Thymus (tissue), 11 donors: ENCODE data around the gene MFNG. TPM values are rescaled to one million over a fixed set of nuclear protein-coding genes. Genes with fewer than 3 reads are reported as not detected.

Experiments
- DNase-seq, 9 donors: peaks; one replicate each; pipeline ENCODE4 v3.0.0-alpha.2; 2013; ENCODE audit warnings: low spot score in 9 of 9, low read depth in 6 of 9, missing footprints in 1 of 9
- H3K27ac ChIP-seq, 2 donors: one replicate each; pipeline ENCODE4 v1.5.1; 2013; ENCODE audit warnings: control low read depth in 1 of 2, low read depth in 1 of 2, low read length in 1 of 2, mild to moderate bottlenecking in 1 of 2, moderate library complexity in 1 of 2
- H3K27me3 ChIP-seq, 2 donors: one replicate each; pipeline ENCODE4 v1.5.1; 2013; ENCODE audit warnings: low read length in 1 of 2; ENCODE audit not compliant: control insufficient read depth in 2 of 2, insufficient read depth in 1 of 2
- H3K36me3 ChIP-seq, 2 donors: one replicate each; pipeline ENCODE4 v1.5.1; 2013; ENCODE audit warnings: low read length in 1 of 2, mild to moderate bottlenecking in 1 of 2, moderate library complexity in 1 of 2; ENCODE audit not compliant: control insufficient read depth in 2 of 2, insufficient read depth in 2 of 2
- H3K4me1 ChIP-seq, 2 donors: one replicate each; pipeline ENCODE4 v1.5.1; 2013; ENCODE audit warnings: low read length in 2 of 2; ENCODE audit not compliant: control insufficient read depth in 2 of 2, insufficient read depth in 2 of 2
- H3K4me3 ChIP-seq, 2 donors: one replicate each; pipeline ENCODE4 v1.5.1; 2013; ENCODE audit warnings: low read length in 2 of 2, control low read depth in 1 of 2, mild to moderate bottlenecking in 1 of 2
- H3K9me3 ChIP-seq, 2 donors: one replicate each; pipeline ENCODE4 v1.5.1; 2013; ENCODE audit warnings: low read length in 1 of 2, mild to moderate bottlenecking in 1 of 2; ENCODE audit not compliant: control insufficient read depth in 2 of 2, insufficient read depth in 1 of 2
- WGBS: extraction: QIAGEN DNeasy Blood & Tissue Kit; methylation state at CpG from one replicate; pipeline ENCODE4 v1.1.7; 2013; 5-methylcytosine and 5-hydroxymethylcytosine counted together
- polyA plus RNA-seq: library from polyadenylated mRNA; stranded (reverse); fragments of 200-250 nt; gene quantifications from one replicate; pipeline ENCODE4 v1.2.3, GENCODE V29; 2013
- total RNA-seq: library from RNA; stranded (reverse); fragments of 120-200 nt; gene quantifications from one replicate; pipeline ENCODE4 v1.2.4, GENCODE V29; 2013
- donor health status: healthy.

Gene MFNG
- total and polyA plus RNA-seq, 2 donors, result 27.7 to 56.4 TPM

DNA sequence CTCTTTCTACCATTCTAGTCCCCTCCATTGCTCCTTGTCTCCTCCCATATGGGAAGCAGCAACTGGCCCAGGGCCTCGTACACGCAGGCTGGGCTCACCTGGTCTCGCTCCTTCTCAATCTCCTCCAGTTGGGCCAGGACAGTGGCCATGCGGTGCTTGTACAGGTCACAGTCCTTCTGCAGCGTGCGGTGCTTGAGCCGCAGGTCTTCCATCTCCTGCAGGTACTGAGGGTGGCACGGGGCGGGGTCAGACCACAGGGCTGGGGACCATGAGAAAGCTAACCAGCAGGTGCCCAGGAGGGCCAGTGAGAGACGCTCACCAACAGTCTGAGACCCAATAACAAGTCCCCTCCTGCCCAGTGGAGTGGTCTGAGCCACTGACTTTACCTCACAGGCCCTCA is 21.5 kb upstream of the MFNG start:
- Histone ChIP-seq H3K27me3 (peaks cover 0 to 9% of the 10 kb centered on the region in 2 donors), H3K4me3 (no peak overlapping the region), H3K9me3 (no peaks in the 10 kb centered on the region), H3K27ac (no peak overlapping the region), H3K36me3 (no peaks in the 10 kb centered on the region), H3K4me1 (no peaks in the 10 kb centered on the region)
- whole genome bisulfite sequencing, result 99% methylated on average over 10 of the region's 10 CpGs
- DNase-seq, result no peak

- Histone ChIP-seq H3K36me3 (no peaks in the 10 kb centered on the region), H3K4me1 (peaks cover 0 to 15% of the 10 kb centered on the region in 2 donors), H3K9me3 (no peaks in the 10 kb centered on the region), H3K4me3 (no peak overlapping the region), H3K27ac (no peak overlapping the region), H3K27me3 (peaks cover 0 to 3% of the 10 kb centered on the region in 2 donors)
- WGBS, result 94% methylated on average over 14 of the region's 14 CpGs
- no peak for DNase-seq
These were observed 19.8 kb upstream of the MFNG start for GRCh38 chr22:37505989-37506388.

DNA sequence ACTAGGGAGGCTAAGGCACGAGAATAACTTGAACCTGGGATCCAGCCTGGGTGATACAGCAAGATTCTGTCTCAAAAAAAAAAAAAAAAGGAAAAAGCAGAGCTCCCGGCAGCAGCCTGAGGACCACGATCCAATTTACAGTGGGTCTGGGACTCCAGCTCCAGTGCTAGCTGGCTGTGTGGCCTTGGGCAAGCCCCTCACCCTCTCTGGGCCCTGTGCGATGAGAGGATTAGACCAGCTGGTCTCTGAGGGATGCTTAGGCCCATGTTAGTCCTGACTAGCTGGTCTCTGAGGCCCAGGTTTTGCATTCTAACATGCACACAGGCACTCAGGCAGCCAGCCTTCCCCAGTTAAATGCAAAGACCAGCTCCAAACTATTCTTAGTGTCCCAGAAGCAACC is 19.4 kb upstream of the MFNG start:
- WGBS, result 96% methylated on average over 4 of the region's 4 CpGs
- H3K4me3 ChIP-seq, result no peak overlapping the region
- H3K36me3 ChIP-seq, result no peaks in the 10 kb centered on the region
- H3K27ac ChIP-seq, result no peak overlapping the region
- peaks cover 0 to 7% of the 10 kb centered on the region in 2 donors for H3K27me3 ChIP-seq
- peaks cover 0 to 16% of the 10 kb centered on the region in 2 donors for H3K4me1 ChIP-seq
- DNase-seq, result no peak
- H3K9me3 ChIP-seq, result no peaks in the 10 kb centered on the region

DNA sequence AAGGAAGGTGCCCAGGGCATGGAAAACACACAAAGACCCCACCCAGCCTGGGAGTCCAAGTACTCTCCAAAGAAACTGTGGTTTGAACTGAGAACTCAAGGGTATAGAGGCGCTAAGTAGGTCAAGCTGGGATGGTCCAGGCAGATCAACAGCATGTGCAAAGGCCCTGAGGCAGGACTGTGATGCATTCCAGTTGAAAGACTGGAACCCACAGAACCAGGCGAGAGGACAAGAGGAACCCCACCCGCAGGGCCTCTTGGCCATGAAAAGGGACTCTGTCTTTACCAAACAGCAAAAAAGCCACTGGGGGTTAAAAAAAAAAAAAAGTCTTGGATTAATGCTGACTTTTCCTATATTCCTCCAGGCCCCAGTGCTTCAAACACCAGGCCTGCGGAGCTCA is 18.8 kb upstream of the MFNG start:
- H3K4me1 ChIP-seq, result peaks cover 0 to 16% of the 10 kb centered on the region in 2 donors
- no peak overlapping the region for H3K27ac ChIP-seq
- H3K4me3 ChIP-seq, result no peak overlapping the region
- H3K9me3 ChIP-seq, result no peaks in the 10 kb centered on the region
- no peaks in the 10 kb centered on the region for H3K36me3 ChIP-seq
- DNase-seq, result no peak
- H3K27me3 ChIP-seq, result peaks cover 0 to 12% of the 10 kb centered on the region in 2 donors
- WGBS, result 98% methylated on average over 4 of the region's 4 CpGs

DNA sequence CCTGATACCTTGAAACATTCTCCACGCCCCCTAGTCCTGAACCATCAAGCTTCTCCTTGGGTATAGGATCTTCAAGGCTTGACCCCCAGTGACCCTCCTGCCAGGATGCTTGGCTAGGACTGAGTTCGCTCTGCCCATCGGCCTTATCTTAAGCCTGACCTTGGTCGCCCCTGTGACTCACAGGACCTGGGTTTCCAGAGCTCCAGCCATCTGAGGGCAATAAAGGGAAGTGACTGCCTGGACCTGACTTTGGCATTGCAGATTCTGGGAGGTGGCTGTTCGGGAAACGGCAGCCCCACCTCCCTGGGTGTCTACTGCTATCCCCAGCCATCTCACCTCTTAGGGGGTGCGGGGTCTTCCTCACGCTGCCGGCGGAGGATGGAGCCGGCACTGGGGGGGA is 17.7 kb upstream of the MFNG start:
- 93% methylated on average over 11 of the region's 11 CpGs for WGBS
- peaks cover 0 to 18% of the 10 kb centered on the region in 2 donors for H3K27me3 ChIP-seq
- no peak for DNase-seq
- no peaks in the 10 kb centered on the region for H3K9me3 ChIP-seq
- H3K27ac ChIP-seq, result no peak overlapping the region
- H3K36me3 ChIP-seq, result no peaks in the 10 kb centered on the region
- H3K4me1 ChIP-seq, result peaks cover 0 to 16% of the 10 kb centered on the region in 2 donors
- no peak overlapping the region for H3K4me3 ChIP-seq

GRCh38 chr22:37503183-37503683 is 17.0 kb upstream of the MFNG start:
- no peak overlapping the region for H3K27ac ChIP-seq
- 95% methylated on average over 3 of the region's 3 CpGs for WGBS
- DNase-seq, result no peak
- H3K27me3 ChIP-seq, result peaks cover 0 to 18% of the 10 kb centered on the region in 2 donors
- peaks cover 0 to 3% of the 10 kb centered on the region in 2 donors for H3K9me3 ChIP-seq
- H3K4me1 ChIP-seq, result peaks cover 0 to 16% of the 10 kb centered on the region in 2 donors
- no peak overlapping the region for H3K4me3 ChIP-seq
- no peaks in the 10 kb centered on the region for H3K36me3 ChIP-seq

GRCh38 chr22:37502342-37503182 is 16.4 kb upstream of the MFNG start:
- peaks cover 0 to 3% of the 10 kb centered on the region in 2 donors for H3K9me3 ChIP-seq
- H3K4me1 ChIP-seq, result peaks cover 0 to 16% of the 10 kb centered on the region in 2 donors
- DNase-seq, result peak in 1 of 9 donors; percentile 38
- H3K4me3 ChIP-seq, result no peak overlapping the region
- peak overlapping the region in 1 of 2 donors; percentile 18 for H3K27ac ChIP-seq
- peaks cover 0 to 18% of the 10 kb centered on the region in 2 donors for H3K27me3 ChIP-seq
- 69% methylated on average over 16 of the region's 16 CpGs for WGBS
- no peaks in the 10 kb centered on the region for H3K36me3 ChIP-seq

DNA sequence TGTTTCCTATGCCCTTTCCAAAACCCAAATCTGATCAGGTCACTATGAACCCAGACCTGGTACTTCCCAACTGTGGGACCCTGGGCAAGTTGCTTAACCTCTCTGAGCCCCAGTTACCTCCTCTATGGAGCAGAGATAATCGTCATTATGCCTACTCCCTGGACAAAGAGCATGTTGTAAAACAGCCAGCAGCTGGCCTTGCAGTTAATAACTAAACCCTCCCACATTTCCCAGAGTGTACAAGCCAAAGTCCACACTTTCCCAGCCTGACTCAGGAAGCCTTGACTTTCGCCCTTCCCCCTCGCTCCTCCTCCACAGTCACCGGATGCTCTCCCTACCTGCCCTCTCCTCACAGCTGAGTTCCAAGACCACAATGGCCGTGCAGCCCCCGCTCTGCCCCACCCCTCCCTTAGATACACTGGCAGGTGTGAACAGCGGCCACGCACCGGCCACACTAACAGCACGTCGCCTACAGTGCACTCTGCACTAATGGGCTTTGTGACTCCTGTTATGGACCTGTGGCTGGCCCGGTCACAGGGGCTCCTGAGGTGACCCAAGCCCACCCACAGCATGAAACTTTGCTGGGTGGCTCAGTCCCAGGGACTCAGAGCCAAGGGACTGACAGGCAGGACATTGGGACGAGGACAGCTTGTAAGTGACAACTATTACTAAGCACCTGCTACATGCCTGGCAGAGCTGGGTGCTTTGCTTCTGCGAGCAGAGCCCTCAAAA is 15.6 kb upstream of the MFNG start:
- peak in 1 of 9 donors; percentile 14 for DNase-seq
- WGBS, result 55% methylated on average over 14 of the region's 14 CpGs
- Histone ChIP-seq H3K36me3 (no peaks in the 10 kb centered on the region), H3K27me3 (peaks cover 0 to 20% of the 10 kb centered on the region in 2 donors), H3K9me3 (peaks cover 0 to 3% of the 10 kb centered on the region in 2 donors), H3K4me3 (no peak overlapping the region), H3K4me1 (peaks cover 0 to 16% of the 10 kb centered on the region in 2 donors), H3K27ac (peak overlapping the region in 1 of 2 donors; percentile 18)
